Liver (tissue), 9 donors: Measurements from ENCODE around the gene SAMD9. TPM values are rescaled to one million over a fixed set of nuclear protein-coding genes. Genes with fewer than 3 reads are reported as not detected.

Source experiments
- DNase-seq: peaks from one replicate; pipeline ENCODE4 v3.0.0-alpha.2; 2017; ENCODE audit warnings: low spot score
- H3K27ac ChIP-seq, 2 donors: one replicate each; pipeline ENCODE4 v1.7.0; 2013; ENCODE audit warnings: inconsistent platforms in 2 of 2, low read length in 2 of 2, control low read depth in 1 of 2, low read depth in 1 of 2, mild to moderate bottlenecking in 1 of 2
- H3K27me3 ChIP-seq, 4 donors: one replicate each; pipeline versions ENCODE4 v1.6.1 to v1.7.0; 2013; ENCODE audit warnings: low read length in 3 of 4, inconsistent platforms in 1 of 4, mild to moderate bottlenecking in 1 of 4, moderate library complexity in 1 of 4; ENCODE audit not compliant: control insufficient read depth in 4 of 4, insufficient read depth in 4 of 4
- H3K36me3 ChIP-seq, 4 donors: one replicate each; pipeline versions ENCODE4 v1.6.1 to v1.7.0; 2013; ENCODE audit warnings: low read length in 3 of 4, mild to moderate bottlenecking in 3 of 4, low read depth in 1 of 4, moderate library complexity in 1 of 4; ENCODE audit not compliant: control insufficient read depth in 4 of 4, insufficient read depth in 3 of 4
- H3K4me1 ChIP-seq, 4 donors: one replicate each; pipeline versions ENCODE4 v1.6.1 to v1.7.0; 2013; ENCODE audit warnings: low read length in 3 of 4, mild to moderate bottlenecking in 3 of 4, moderate library complexity in 1 of 4; ENCODE audit not compliant: control insufficient read depth in 4 of 4, insufficient read depth in 4 of 4
- H3K4me3 ChIP-seq, 3 donors: one replicate each; pipeline versions ENCODE4 v1.6.1 to v1.7.0; 2013; ENCODE audit warnings: low read length in 3 of 3, control low read depth in 1 of 3, low read depth in 1 of 3, mild to moderate bottlenecking in 1 of 3
- H3K9ac ChIP-seq, 2 donors: one replicate each; pipeline ENCODE4 v1.7.0; 2013; ENCODE audit warnings: low read length in 2 of 2, mild to moderate bottlenecking in 2 of 2, moderate library complexity in 2 of 2, control low read depth in 1 of 2, low read depth in 1 of 2
- H3K9me3 ChIP-seq, 4 donors: one replicate each; pipeline versions ENCODE4 v1.6.1 to v1.7.0; 2013; ENCODE audit warnings: low read length in 3 of 4; ENCODE audit not compliant: control insufficient read depth in 4 of 4
- EGR1 ChIP-seq, 2 donors: IDR thresholded peaks; 2 replicates each; pipeline ENCODE4 v1.6.1; 2016 to 2018; ENCODE audit warnings: antibody characterized with exemption in 2 of 2, low read depth in 2 of 2
- FOXA1 ChIP-seq: IDR thresholded peaks from 2 replicates; pipeline ENCODE4 v1.6.1; 2016; ENCODE audit warnings: antibody characterized with exemption
- FOXA2 ChIP-seq: IDR thresholded peaks from 2 replicates; pipeline ENCODE4 v1.6.1; 2016; ENCODE audit warnings: antibody characterized with exemption
- GABPA ChIP-seq, 2 donors: IDR thresholded peaks in 1 of 2; conservative IDR thresholded peaks in 1 of 2; 2 replicates each; pipeline ENCODE4 v1.6.1; 2016; ENCODE audit warnings: antibody characterized with exemption in 2 of 2, mild to moderate bottlenecking in 1 of 2, moderate library complexity in 1 of 2
- HNF4G ChIP-seq: IDR thresholded peaks from 2 replicates; pipeline ENCODE4 v1.6.1; 2016; ENCODE audit warnings: antibody characterized with exemption
- JUND ChIP-seq, 2 donors: IDR thresholded peaks; 2 replicates each; pipeline ENCODE4 v1.6.1; 2016; ENCODE audit warnings: antibody characterized with exemption in 2 of 2
- NR2F2 ChIP-seq: IDR thresholded peaks from 2 replicates; pipeline ENCODE4 v1.6.1; 2016; ENCODE audit warnings: antibody characterized with exemption
- RAD21 ChIP-seq, 2 donors: IDR thresholded peaks; 2 replicates each; pipeline ENCODE4 v1.6.1; 2016; ENCODE audit warnings: antibody characterized with exemption in 2 of 2, mild to moderate bottlenecking in 2 of 2
- RXRA ChIP-seq, 2 donors: IDR thresholded peaks; 2 replicates each; pipeline ENCODE4 v1.6.1; 2017 to 2018; ENCODE audit warnings: antibody characterized with exemption in 2 of 2, mild to moderate bottlenecking in 1 of 2
- TAF1 ChIP-seq: conservative IDR thresholded peaks from 2 replicates; pipeline ENCODE4 v1.6.1; 2016; ENCODE audit warnings: antibody characterized with exemption, mild to moderate bottlenecking
- WGBS: extraction: QIAGEN DNeasy Blood & Tissue Kit; methylation state at CpG from one replicate; pipeline ENCODE4 v1.1.7; 2013; 5-methylcytosine and 5-hydroxymethylcytosine counted together
- polyA plus RNA-seq, 2 donors: library from polyadenylated mRNA; stranded (reverse) in 1 of 2; unstranded in 1 of 2; fragments of 200-250 nt in 1 of 2; fragments of >200 nt in 1 of 2; fragmentation: Nextera tagmentation in 1 of 2; extraction: Ambion mirVana in 1 of 2; gene quantifications; one replicate each; pipeline versions ENCODE4 v1.2.1 to v1.2.3, GENCODE V29; 2013 to 2015
- total RNA-seq, 2 donors: library from RNA; depleted of rRNA; stranded (reverse); fragments of >200 nt; gene quantifications; one replicate each; pipeline ENCODE4 v1.2.3, GENCODE V29; 2014
- TF ChIP-seq, protein P1 (sequence below): IDR thresholded peaks from 2 replicates; pipeline ENCODE4 v1.6.1; 2016; ENCODE audit warnings: antibody characterized with exemption
- TF ChIP-seq, protein P2 (sequence below): IDR thresholded peaks from 2 replicates; pipeline ENCODE4 v1.6.1; 2016; ENCODE audit warnings: antibody characterized with exemption
- TF ChIP-seq, protein P3 (sequence below): IDR thresholded peaks from 2 replicates; pipeline ENCODE4 v1.6.1; 2016; ENCODE audit warnings: antibody characterized with exemption, mild to moderate bottlenecking
- TF ChIP-seq, protein P4 (sequence below): fragments of 150-350 bp; IDR thresholded peaks from 2 replicates; pipeline ENCODE4 v1.5.1; 2017; ENCODE audit warnings: improper control_type of control experiment, low read depth, low read length; ENCODE audit not compliant: missing input control
- TF ChIP-seq, protein P5 (sequence below): IDR thresholded peaks from 2 replicates; pipeline ENCODE4 v1.6.1; 2016; ENCODE audit warnings: antibody characterized with exemption
- donor health status: healthy.
- donor health status: healthy.
- donor health status: healthy.
- donor health status: healthy.
- donor health status: healthy.

Gene SAMD9
- total and polyA plus RNA-seq, 4 donors: 1.2 to 10.9 (median 2.3) TPM

DNA sequence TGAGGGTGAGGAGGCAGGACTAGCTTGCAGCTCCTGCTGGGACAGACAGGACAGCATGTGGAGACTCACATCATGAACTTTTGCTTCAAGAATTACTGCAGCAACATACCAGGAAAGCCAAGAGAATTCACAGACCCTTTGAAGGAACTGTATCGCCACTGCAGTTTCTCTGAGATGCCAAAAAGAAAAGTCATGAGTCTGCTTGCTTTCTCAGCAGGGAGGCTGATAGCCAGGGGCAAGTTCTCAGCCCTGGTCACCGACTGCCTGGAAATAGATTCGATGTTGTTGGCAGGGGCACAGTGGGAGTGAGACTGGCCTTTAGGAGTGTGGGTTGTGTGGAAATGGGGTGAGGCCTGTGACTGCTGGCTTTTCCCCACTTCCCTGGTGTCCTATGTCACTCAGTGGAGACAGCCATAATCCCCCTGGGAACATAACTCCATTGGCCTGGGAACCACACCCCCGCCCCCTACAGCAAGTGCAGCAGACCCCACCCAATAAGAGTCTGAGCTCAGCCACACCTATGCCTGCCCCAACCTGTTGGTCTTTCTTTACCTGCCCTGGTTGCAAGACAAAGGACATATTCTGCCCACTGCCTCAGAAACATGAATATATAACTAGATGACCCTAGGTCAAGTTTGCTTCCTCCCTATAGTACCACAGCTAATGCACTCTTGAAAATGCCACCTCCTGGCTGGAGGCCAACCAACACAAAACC, 1.6 kb upstream of the SAMD9 start:
- H3K4me1 ChIP-seq: peaks cover 0 to 6% (median 3%) of the 10 kb centered on the region in 4 donors
- H3K27ac ChIP-seq: no peak overlapping the region
- no peaks in the 10 kb centered on the region for H3K27me3 ChIP-seq
- DNase-seq: no peak
- WGBS: 79% methylated on average over 4 of the region's 4 CpGs
- no peaks in the 10 kb centered on the region for H3K36me3 ChIP-seq
- TF ChIP-seq, protein P1, sequence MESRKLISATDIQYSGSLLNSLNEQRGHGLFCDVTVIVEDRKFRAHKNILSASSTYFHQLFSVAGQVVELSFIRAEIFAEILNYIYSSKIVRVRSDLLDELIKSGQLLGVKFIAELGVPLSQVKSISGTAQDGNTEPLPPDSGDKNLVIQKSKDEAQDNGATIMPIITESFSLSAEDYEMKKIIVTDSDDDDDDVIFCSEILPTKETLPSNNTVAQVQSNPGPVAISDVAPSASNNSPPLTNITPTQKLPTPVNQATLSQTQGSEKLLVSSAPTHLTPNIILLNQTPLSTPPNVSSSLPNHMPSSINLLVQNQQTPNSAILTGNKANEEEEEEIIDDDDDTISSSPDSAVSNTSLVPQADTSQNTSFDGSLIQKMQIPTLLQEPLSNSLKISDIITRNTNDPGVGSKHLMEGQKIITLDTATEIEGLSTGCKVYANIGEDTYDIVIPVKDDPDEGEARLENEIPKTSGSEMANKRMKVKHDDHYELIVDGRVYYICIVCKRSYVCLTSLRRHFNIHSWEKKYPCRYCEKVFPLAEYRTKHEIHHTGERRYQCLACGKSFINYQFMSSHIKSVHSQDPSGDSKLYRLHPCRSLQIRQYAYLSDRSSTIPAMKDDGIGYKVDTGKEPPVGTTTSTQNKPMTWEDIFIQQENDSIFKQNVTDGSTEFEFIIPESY: no peak
- TF ChIP-seq EGR1 (IDR thresholded peaks at IDR 0.05; ENCODE audit: low read depth in 2 of 2) (no peak), RXRA (IDR thresholded peaks at IDR 0.05) (no peak), FOXA2 (no peak), TAF1 (no peak), FOXA1 (no peak), RAD21 (IDR thresholded peaks at IDR 0.05) (no peak), JUND (IDR thresholded peaks at IDR 0.05) (no peak), NR2F2 (no peak), HNF4G (no peak), GABPA (IDR thresholded peaks at IDR 0.05 in 1 of 2, conservative IDR thresholded peaks at IDR 0.05 in 1 of 2) (no peak)
- TF ChIP-seq, protein P2, sequence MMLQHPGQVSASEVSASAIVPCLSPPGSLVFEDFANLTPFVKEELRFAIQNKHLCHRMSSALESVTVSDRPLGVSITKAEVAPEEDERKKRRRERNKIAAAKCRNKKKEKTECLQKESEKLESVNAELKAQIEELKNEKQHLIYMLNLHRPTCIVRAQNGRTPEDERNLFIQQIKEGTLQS: no peak
- TF ChIP-seq, protein P3, sequence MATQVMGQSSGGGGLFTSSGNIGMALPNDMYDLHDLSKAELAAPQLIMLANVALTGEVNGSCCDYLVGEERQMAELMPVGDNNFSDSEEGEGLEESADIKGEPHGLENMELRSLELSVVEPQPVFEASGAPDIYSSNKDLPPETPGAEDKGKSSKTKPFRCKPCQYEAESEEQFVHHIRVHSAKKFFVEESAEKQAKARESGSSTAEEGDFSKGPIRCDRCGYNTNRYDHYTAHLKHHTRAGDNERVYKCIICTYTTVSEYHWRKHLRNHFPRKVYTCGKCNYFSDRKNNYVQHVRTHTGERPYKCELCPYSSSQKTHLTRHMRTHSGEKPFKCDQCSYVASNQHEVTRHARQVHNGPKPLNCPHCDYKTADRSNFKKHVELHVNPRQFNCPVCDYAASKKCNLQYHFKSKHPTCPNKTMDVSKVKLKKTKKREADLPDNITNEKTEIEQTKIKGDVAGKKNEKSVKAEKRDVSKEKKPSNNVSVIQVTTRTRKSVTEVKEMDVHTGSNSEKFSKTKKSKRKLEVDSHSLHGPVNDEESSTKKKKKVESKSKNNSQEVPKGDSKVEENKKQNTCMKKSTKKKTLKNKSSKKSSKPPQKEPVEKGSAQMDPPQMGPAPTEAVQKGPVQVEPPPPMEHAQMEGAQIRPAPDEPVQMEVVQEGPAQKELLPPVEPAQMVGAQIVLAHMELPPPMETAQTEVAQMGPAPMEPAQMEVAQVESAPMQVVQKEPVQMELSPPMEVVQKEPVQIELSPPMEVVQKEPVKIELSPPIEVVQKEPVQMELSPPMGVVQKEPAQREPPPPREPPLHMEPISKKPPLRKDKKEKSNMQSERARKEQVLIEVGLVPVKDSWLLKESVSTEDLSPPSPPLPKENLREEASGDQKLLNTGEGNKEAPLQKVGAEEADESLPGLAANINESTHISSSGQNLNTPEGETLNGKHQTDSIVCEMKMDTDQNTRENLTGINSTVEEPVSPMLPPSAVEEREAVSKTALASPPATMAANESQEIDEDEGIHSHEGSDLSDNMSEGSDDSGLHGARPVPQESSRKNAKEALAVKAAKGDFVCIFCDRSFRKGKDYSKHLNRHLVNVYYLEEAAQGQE: no peak
- TF ChIP-seq, protein P4, sequence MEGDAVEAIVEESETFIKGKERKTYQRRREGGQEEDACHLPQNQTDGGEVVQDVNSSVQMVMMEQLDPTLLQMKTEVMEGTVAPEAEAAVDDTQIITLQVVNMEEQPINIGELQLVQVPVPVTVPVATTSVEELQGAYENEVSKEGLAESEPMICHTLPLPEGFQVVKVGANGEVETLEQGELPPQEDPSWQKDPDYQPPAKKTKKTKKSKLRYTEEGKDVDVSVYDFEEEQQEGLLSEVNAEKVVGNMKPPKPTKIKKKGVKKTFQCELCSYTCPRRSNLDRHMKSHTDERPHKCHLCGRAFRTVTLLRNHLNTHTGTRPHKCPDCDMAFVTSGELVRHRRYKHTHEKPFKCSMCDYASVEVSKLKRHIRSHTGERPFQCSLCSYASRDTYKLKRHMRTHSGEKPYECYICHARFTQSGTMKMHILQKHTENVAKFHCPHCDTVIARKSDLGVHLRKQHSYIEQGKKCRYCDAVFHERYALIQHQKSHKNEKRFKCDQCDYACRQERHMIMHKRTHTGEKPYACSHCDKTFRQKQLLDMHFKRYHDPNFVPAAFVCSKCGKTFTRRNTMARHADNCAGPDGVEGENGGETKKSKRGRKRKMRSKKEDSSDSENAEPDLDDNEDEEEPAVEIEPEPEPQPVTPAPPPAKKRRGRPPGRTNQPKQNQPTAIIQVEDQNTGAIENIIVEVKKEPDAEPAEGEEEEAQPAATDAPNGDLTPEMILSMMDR: no peak
- no peaks in the 10 kb centered on the region for H3K9me3 ChIP-seq
- no peak overlapping the region for H3K9ac ChIP-seq
- H3K4me3 ChIP-seq: no peak overlapping the region

DNA sequence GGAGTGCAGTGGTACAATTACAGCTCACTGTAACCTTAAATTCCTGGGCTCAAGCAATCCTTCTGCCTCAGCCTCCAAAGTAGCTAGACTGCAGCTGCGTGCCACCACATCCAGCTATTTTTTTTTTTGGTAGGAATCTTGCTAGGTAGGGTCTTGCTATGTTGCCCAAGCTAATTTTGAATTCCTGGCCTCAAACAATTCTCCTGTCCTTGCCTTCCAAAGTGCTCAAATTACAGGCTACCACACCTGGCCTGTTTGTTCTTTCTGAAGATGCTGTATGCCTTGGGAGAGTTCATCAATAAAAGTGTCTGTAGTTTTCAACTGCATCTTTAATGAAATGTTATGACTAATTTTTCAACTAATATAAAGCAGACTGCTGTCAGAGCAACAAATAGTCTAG, 452 bp downstream of the SAMD9 start:
- H3K27ac ChIP-seq: no peak overlapping the region
- TF ChIP-seq, protein P5, sequence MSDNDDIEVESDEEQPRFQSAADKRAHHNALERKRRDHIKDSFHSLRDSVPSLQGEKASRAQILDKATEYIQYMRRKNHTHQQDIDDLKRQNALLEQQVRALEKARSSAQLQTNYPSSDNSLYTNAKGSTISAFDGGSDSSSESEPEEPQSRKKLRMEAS: no peak
- peak overlapping the region in 2 of 3 donors; percentile 34 to 60 for H3K4me3 ChIP-seq

More for the DNA sequence above, 452 bp downstream of the SAMD9 start:
- no peaks in the 10 kb centered on the region for H3K27me3 ChIP-seq
- H3K4me1 ChIP-seq: peaks cover 0 to 6% (median 3%) of the 10 kb centered on the region in 4 donors
- H3K36me3 ChIP-seq: no peaks in the 10 kb centered on the region
- WGBS: 84% methylated on average over 1 of the region's 1 CpG
- peak overlapping the region in 1 of 2 donors; percentile 67 for H3K9ac ChIP-seq
- H3K9me3 ChIP-seq: no peaks in the 10 kb centered on the region
- DNase-seq: no peak
